H9 (cell line): ENCODE data around the gene EFNA5. TPM values are rescaled to one million over a fixed set of nuclear protein-coding genes. Genes with fewer than 3 reads are reported as not detected.

Experiments used
- DNase-seq: peaks from one replicate; pipeline ENCODE4 v3.0.0-alpha.2; 2017
- H2AFZ ChIP-seq: one replicate; pipeline ENCODE4 v1.6.1; 2013; ENCODE audit warnings: mild to moderate bottlenecking, low read length, control low read depth, moderate library complexity
- H2AK5ac ChIP-seq: 2 replicates; pipeline ENCODE4 v1.6.1; 2013; ENCODE audit warnings: low read length, control low read depth, mixed read lengths; ENCODE audit not compliant: insufficient read length
- H2BK120ac ChIP-seq: one replicate; pipeline ENCODE4 v1.6.1; 2013; ENCODE audit warnings: low read depth, mild to moderate bottlenecking, low read length, control low read depth, inconsistent platforms; ENCODE audit not compliant: poor library complexity, severe bottlenecking
- H2BK12ac ChIP-seq: 2 replicates; pipeline ENCODE4 v1.6.1; 2013; ENCODE audit warnings: low read length, control low read depth, mixed read lengths, low read depth; ENCODE audit not compliant: insufficient read length
- H2BK15ac ChIP-seq: 2 replicates; pipeline ENCODE4 v1.6.1; 2013; ENCODE audit warnings: low read depth, low read length, control low read depth
- H2BK20ac ChIP-seq: one replicate; pipeline ENCODE4 v1.6.1; 2013; ENCODE audit warnings: low read depth, mild to moderate bottlenecking, low read length, control low read depth, inconsistent platforms; ENCODE audit not compliant: poor library complexity, severe bottlenecking
- H2BK5ac ChIP-seq: 2 replicates; pipeline ENCODE4 v1.6.1; 2013; ENCODE audit warnings: low read length, control low read depth, mixed read lengths; ENCODE audit not compliant: insufficient read length
- H3K14ac ChIP-seq: 2 replicates; pipeline ENCODE4 v1.6.1; 2013; ENCODE audit warnings: low read length, control low read depth; ENCODE audit not compliant: insufficient read depth
- H3K18ac ChIP-seq: 2 replicates; pipeline ENCODE4 v1.6.1; 2013; ENCODE audit warnings: low read depth, mild to moderate bottlenecking, mixed read lengths, low read length, control low read depth; ENCODE audit not compliant: insufficient read length
- H3K23ac ChIP-seq: 2 replicates; pipeline ENCODE4 v1.6.1; 2013; ENCODE audit warnings: low read length, control low read depth, mixed read lengths, low read depth; ENCODE audit not compliant: insufficient read length
- H3K23me2 ChIP-seq: 2 replicates; pipeline ENCODE4 v1.6.1; 2013; ENCODE audit warnings: low read depth, mild to moderate bottlenecking, mixed read lengths, low read length, control low read depth; ENCODE audit not compliant: insufficient read length, poor library complexity, severe bottlenecking
- H3K27ac ChIP-seq: 2 replicates; pipeline ENCODE4 v1.5.1; 2013; ENCODE audit warnings: low read length, control low read depth, mixed read lengths, low read depth; ENCODE audit not compliant: insufficient read length
- H3K27me3 ChIP-seq: 2 replicates; pipeline ENCODE4 v1.6.1; 2013; ENCODE audit warnings: low read length, control low read depth, inconsistent platforms; ENCODE audit not compliant: insufficient read depth
- H3K4ac ChIP-seq: 2 replicates; pipeline ENCODE4 v1.6.1; 2013; ENCODE audit warnings: low read depth, mild to moderate bottlenecking, control low read depth, inconsistent platforms, low read length, moderate library complexity
- H3K4me1 ChIP-seq: 2 replicates; pipeline ENCODE4 v1.6.1; 2013; ENCODE audit warnings: low read length, control low read depth, inconsistent platforms; ENCODE audit not compliant: insufficient read depth
- H3K4me2 ChIP-seq: 2 replicates; pipeline ENCODE4 v1.6.1; 2013; ENCODE audit warnings: low read length, control low read depth, mixed read lengths; ENCODE audit not compliant: insufficient read length, insufficient read depth
- H3K56ac ChIP-seq: 2 replicates; pipeline ENCODE4 v1.6.1; 2013; ENCODE audit warnings: low read depth, mild to moderate bottlenecking, mixed read lengths, low read length, control low read depth; ENCODE audit not compliant: insufficient read length
- H3K79me1 ChIP-seq: 2 replicates; pipeline ENCODE4 v1.6.1; 2013; ENCODE audit warnings: low read depth, mild to moderate bottlenecking, moderate library complexity, low read length, control low read depth, inconsistent platforms; ENCODE audit not compliant: insufficient read depth, poor library complexity, severe bottlenecking
- H3K79me2 ChIP-seq: 2 replicates; pipeline ENCODE4 v1.6.1; 2013; ENCODE audit warnings: low read length, control low read depth, inconsistent platforms; ENCODE audit not compliant: insufficient read depth
- H3K9ac ChIP-seq: 2 replicates; pipeline ENCODE4 v1.6.1; 2013; ENCODE audit warnings: low read length, control low read depth, mixed read lengths; ENCODE audit not compliant: insufficient read length; ENCODE audit errors: extremely low read depth
- H3K9me3 ChIP-seq: one replicate; pipeline ENCODE4 v1.6.1; 2013; ENCODE audit warnings: low read depth, low read length, inconsistent platforms; ENCODE audit not compliant: control insufficient read depth
- H3T11ph ChIP-seq: one replicate; pipeline ENCODE4 v1.6.1; 2013; ENCODE audit warnings: mild to moderate bottlenecking, low read length, control low read depth, inconsistent platforms
- H4K20me1 ChIP-seq: one replicate; pipeline ENCODE4 v1.6.1; 2013; ENCODE audit not compliant: control insufficient read depth, insufficient read length, insufficient read depth
- H4K5ac ChIP-seq: 2 replicates; pipeline ENCODE4 v1.6.1; 2013; ENCODE audit warnings: low read depth, mild to moderate bottlenecking, mixed read lengths, low read length, control low read depth; ENCODE audit not compliant: insufficient read length
- H4K8ac ChIP-seq: replicated peaks from 2 replicates; pipeline ENCODE4 v1.6.1; 2013; ENCODE audit warnings: low read length, control low read depth, mixed read lengths, low read depth; ENCODE audit not compliant: insufficient read length
- H4K91ac ChIP-seq: 2 replicates; pipeline ENCODE4 v1.6.1; 2013; ENCODE audit warnings: low read depth, mild to moderate bottlenecking, moderate library complexity, mixed read lengths, low read length, control low read depth; ENCODE audit not compliant: insufficient read length
- H3K27ac Mint-ChIP-seq, 3 experiments: 2 replicates in 2 of 3; 3 replicates in 1 of 3; pipeline ENCODE4 v1.8.0; 2020 to 2021; ENCODE audit warnings: mixed read lengths in 3 of 3, mild to moderate bottlenecking in 1 of 3, moderate library complexity in 1 of 3
- H3K27me3 Mint-ChIP-seq: 2 replicates; pipeline ENCODE4 v1.8.0; 2021; ENCODE audit warnings: low read depth, mild to moderate bottlenecking, moderate library complexity, mixed read lengths
- H3K36me3 Mint-ChIP-seq, 3 experiments: 2 replicates in 2 of 3; 3 replicates in 1 of 3; pipeline ENCODE4 v1.8.0; 2020 to 2021; ENCODE audit warnings: low read depth in 3 of 3, mixed read lengths in 3 of 3; ENCODE audit not compliant: insufficient read depth in 1 of 3
- H3K4me1 Mint-ChIP-seq, 2 experiments: 2 replicates each; pipeline ENCODE4 v1.8.0; 2020; ENCODE audit warnings: mixed read lengths in 2 of 2
- H3K4me3 Mint-ChIP-seq, 2 experiments: 2 replicates in 1 of 2; 3 replicates in 1 of 2; pipeline ENCODE4 v1.8.0; 2020 to 2021; ENCODE audit warnings: mild to moderate bottlenecking in 2 of 2, mixed read lengths in 2 of 2, moderate library complexity in 1 of 2
- H3K9me3 Mint-ChIP-seq, 2 experiments: 2 replicates in 1 of 2; 3 replicates in 1 of 2; pipeline ENCODE4 v1.8.0; 2020; ENCODE audit warnings: mild to moderate bottlenecking in 2 of 2, mixed read lengths in 2 of 2, moderate library complexity in 1 of 2
- CTCF ChIP-seq: fragments of 200-600 bp; sonication (generic); conservative IDR thresholded peaks from 3 replicates; pipeline ENCODE4 v1.8.0; 2021; ENCODE audit warnings: antibody characterized with exemption, mild to moderate bottlenecking
- WGBS: extraction: QIAGEN DNeasy Blood & Tissue Kit; methylation state at CpG from one replicate; pipeline ENCODE4 v1.1.7; 2013; ENCODE audit warnings: missing lambda C conversion rate, low lambda C conversion rate, mixed read lengths; ENCODE audit not compliant: insufficient read length; ENCODE audit errors: extremely low coverage; 5-methylcytosine and 5-hydroxymethylcytosine counted together
- total RNA-seq: library from RNA; stranded (reverse); gene quantifications from 2 replicates; pipeline ENCODE4 v1.2.1, GENCODE V29; 2021

The EFNA5 gene
- total RNA-seq, 1 experiment from 2014 or later: 20.4 TPM

- Mint-ChIP-seq H3K27me3 (no peaks in the 10 kb centered on the region), H3K4me1 (peaks cover 1 to 6% of the 10 kb centered on the region in 2 experiments), H3K36me3 (no peaks in the 10 kb centered on the region), H3K27ac (no peak overlapping the region), H3K9me3 (no peaks in the 10 kb centered on the region), H3K4me3 (no peak overlapping the region)
- H4K20me1 ChIP-seq: no peaks in the 10 kb centered on the region
- H3K79me1 ChIP-seq: no peaks in the 10 kb centered on the region
- WGBS: no CpG with 5 or more reads among the region's 1 CpG
- H3K9ac ChIP-seq: no peak overlapping the region
- no peak for TF ChIP-seq CTCF
- no peak overlapping the region for H3K27ac ChIP-seq
- H3K56ac ChIP-seq: no peak overlapping the region
- H2AFZ ChIP-seq: no peak overlapping the region
- H2BK120ac ChIP-seq: no peak overlapping the region
- DNase-seq: no peak
- no peak overlapping the region for H4K8ac ChIP-seq
- no peaks in the 10 kb centered on the region for H3K4me1 ChIP-seq
- H3K4me2 ChIP-seq: no peak overlapping the region
- no peak overlapping the region for H3T11ph ChIP-seq
- no peak overlapping the region for H4K5ac ChIP-seq
- H4K91ac ChIP-seq: no peak overlapping the region
- H3K18ac ChIP-seq: no peak overlapping the region
- H3K27me3 ChIP-seq: no peaks in the 10 kb centered on the region
- H3K14ac ChIP-seq: no peak overlapping the region
- H3K23me2 ChIP-seq: no peaks in the 10 kb centered on the region
- no peak overlapping the region for H2BK15ac ChIP-seq
- H2BK5ac ChIP-seq: no peak overlapping the region
- no peak overlapping the region for H2AK5ac ChIP-seq
- no peaks in the 10 kb centered on the region for H3K79me2 ChIP-seq
- H2BK20ac ChIP-seq: no peak overlapping the region
- H3K9me3 ChIP-seq: no peaks in the 10 kb centered on the region
- no peak overlapping the region for H3K23ac ChIP-seq
- no peak overlapping the region for H2BK12ac ChIP-seq
- no peak overlapping the region for H3K4ac ChIP-seq
These were observed 333.5 kb downstream of the EFNA5 start for GRCh38 chr5:107337281-107337680.
